GM18907 (cell line): ENCODE data around the gene R3HCC1L.
"Not testable (repeated sequence)": the region's sequence is repeated elsewhere in the genome, so short reads cannot be mapped to it uniquely, and the experiment has no call there.

Source experiments
- ATAC-seq: cut with Tn5 transposase; IDR thresholded peaks from one replicate; pipeline ENCODE4 v1.9.1; 2021; ENCODE audit warnings: mild to moderate bottlenecking, moderate library complexity; ENCODE audit not compliant: unreplicated experiment

Gene R3HCC1L

DNA sequence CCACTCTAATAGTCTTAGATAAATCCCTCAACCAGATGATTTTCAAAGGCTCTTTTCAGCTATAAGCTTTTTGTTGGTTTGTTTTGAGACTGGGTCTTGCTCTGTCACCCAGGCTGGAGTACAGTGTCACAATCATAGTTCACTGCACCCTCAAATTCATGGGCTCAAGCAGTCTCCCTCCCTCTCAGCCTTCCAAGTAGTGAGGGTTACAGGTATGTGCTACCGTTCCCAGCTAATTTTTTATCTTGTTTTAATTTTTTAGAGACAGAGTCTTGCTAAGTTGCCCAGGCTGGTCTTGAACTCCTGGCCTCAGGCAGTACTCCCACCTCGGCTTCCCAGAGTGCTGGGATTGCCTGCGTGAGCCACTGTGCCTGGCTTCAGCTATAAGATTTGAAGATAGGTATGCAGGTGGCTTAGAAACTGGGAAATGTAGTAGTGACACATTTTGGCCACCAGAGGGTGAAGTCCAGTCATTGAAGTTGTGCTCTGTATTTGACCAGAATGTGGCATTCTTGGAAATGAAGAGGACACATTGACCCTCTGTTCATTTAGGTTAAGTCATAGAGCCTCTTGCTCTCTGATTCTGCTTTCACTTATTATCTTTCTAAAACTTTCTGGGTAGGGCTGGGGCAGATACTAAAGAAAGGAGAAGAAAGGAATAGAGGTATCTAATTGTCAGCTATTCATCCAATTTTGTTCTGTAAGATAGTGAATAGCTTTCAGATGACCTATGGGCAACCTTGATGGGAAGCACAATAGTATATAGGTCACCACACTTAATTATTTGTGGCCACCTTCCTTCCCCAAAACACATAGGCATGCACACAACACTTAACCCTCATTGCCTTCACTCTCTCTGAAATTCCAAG lies 36.0 kb downstream of the R3HCC1L start:
- ATAC-seq, result no peak

DNA sequence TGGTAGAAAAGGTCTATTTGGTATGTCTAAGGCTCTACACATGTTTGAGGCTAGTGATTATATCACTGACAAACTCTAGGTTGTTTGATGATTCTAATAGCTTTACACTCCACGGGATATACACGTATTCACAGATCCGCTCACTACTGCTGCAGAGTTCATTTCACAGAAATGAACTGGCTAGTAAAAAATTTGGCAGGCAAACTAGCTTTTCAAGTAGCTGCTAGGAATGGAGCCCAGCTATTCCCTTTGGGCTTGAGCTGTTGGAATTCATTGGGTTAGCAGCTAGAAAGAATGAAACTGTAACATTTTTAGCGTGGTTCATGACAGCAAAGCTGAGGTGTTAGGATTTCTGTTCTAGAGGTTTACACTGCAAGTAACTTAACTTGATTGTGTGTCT lies 37.6 kb downstream of the R3HCC1L start:
- ATAC-seq, result no peak

DNA sequence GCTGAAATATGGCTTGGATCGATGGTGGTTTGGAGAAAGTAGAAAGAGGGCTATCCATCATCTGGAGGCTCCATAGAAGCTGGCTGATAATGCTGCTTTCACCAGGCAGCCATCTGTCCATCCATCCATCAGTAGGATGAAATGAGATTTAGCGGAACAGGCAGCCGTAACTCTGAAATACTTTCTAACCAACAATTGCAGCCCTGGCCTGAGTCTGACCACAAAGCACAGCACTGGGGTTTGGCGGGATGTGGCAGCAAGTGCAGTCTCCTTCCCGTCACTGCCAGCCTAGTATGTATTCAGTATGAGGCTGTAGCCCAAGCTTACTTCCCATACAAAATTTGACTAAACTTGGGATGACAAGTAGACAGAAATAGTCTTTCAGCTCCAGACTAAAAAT lies 38.0 kb downstream of the R3HCC1L start:
- ATAC-seq, result no peak

DNA sequence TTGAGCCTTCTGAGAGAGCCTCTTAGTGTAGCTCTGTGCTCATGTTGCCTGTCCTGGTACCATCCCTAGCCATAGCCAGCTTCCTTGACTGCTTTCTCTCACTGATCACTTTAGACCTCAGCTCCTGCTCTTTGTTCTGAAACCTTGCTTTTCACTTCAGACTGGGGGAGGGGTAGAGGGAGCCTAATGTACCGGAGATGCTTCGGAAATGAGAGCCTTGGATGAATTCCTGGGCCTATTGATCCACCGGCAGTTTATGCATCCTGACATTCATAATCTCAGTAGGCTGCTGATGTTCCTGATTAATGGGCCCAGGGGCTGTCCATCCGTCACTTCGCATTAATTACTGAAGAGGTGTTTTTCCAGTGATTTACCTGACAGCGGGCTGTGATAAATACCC lies 38.8 kb downstream of the R3HCC1L start:
- ATAC-seq, result no peak

DNA sequence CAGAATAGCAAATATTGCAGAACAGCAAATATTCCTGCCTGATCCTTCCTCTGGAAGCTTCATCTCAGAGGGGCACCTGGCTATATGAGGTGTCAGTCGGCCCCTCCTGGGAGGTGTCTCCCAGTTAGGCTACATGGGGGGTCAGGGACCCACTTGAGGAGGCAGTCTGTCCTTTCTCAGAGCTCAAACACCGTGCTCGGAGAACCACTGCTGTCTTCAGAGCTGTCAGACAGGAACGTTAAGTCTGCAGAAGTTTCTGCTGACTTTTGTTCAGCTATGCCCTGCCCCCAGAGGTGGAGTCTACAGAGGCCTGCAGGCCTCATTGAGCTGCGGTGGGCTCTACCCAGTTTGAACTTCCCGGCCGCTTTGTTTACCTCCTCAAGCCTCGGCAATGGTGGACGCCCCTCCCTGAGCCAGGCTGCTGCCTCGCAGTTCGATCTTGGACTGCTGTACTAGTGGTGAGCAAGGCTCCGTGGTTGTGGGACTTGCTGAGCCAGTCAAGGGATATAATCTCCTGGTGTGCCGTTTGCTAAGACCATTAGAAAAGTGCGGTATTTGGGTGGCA lies 48.0 kb downstream of the R3HCC1L start:
- ATAC-seq, result not testable (repeated sequence)

DNA sequence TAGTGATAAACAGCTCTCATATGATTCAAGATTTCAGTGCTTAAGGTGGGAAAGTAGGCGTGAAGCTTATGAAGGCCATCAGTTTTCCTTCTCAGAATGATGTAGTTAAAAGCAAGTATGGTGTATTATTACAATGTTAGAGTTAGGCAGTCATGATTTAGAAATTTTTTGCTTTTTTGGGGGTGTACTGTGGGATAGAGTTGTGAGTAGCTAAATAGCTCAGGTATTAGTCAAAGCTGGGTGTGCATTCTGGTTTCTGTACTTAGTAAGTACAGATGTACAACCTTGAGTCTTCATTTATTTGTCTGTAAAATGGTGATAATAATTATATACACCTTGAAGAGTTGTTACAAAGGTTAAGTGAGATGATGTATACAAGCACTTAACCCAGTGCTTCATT lies 52.2 kb downstream of the R3HCC1L start:
- no peak for ATAC-seq

DNA sequence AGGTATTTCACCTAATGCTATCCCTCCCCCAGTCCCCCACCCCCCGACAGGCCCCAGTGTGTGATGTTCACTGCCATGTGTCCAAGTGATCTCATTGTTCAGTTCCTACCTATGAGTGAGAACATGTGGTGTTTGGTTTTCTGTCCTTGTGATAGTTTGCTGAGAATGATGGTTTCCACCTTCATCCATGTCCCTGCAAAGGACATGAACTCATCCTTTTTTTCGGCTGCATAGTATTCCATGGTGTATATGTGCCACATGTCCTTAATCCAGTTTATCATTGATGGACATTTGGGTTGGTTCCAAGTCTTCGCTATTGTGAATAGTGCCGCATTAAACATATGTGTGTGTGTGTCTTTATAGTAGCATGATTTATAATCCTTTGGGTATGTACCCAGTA lies 56.3 kb downstream of the R3HCC1L start:
- ATAC-seq, result not testable (repeated sequence)

DNA sequence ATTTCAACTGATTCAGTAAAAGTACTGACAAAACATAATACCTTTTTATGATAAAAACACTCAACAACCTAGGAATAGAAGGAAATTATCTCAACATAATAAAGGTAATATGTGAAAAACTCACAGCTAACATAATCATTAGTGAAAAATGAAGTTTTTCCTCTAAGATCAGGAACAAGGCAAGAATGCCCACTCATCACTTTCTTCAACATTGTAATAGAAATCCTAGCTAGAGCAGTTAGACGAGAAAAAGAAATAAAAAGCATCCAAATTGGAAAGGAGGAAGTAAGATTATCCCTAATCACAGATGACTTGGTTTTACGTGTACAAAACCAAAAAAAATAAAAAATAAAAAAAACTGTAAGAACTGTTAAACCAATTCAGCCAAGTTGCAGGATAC lies 58.6 kb downstream of the R3HCC1L start:
- ATAC-seq, result no peak

DNA sequence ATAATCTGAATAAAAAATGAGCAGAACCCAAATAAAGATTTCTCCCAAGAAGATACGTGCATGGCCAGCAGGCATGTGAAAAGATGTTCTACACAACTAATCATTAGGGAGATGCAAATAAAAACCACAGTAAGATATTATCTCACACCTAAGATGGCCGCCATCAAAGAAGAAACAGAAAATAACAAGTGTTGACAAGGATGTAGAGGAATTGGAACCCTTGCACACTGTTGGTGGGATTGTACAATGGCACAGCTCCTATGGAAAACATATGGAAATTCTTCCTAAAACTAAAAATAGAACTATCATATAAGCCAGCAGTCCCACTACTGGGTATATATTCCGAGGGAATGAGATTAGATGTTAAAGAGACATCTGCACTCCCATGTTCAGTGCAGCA lies 60.2 kb downstream of the R3HCC1L start:
- ATAC-seq, result no peak

DNA sequence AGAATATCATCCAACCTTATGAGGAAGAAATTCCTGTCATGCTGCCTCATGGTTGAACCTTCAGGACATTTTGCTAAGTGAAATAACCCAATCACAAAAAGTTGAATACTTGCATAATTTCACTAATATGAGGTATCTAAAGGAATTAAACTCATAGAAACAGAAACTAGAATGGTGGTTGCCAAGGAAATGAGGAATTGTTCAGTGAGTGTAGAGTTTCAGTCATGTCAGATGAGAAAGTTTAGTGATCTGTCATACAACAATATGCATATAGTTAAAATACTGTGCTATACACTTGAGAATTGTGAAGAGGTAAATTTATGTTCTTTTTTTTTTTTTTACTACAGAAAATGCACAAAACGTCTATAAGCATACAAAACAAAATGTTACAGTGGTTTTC lies 60.7 kb downstream of the R3HCC1L start:
- ATAC-seq, result no peak

DNA sequence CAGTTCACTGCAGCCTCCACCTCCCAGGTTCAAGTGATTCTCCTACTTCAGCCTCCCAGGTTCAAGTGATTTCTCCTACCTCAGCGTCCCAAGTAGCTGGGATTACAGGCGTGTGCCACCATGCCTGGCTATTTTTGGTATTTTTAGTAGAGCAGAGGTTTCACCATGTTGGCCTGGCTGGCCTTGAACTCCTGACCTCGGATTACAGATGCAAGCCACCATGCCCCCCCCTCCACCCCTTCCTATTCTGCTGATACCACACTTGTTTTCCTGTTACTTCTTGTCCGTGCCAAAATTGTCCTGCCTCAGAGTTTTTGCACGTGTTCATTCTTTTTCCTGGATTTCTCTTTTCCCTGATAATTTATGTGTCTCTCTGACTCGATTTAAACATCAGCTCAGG lies 62.5 kb downstream of the R3HCC1L start:
- no peak for ATAC-seq

DNA sequence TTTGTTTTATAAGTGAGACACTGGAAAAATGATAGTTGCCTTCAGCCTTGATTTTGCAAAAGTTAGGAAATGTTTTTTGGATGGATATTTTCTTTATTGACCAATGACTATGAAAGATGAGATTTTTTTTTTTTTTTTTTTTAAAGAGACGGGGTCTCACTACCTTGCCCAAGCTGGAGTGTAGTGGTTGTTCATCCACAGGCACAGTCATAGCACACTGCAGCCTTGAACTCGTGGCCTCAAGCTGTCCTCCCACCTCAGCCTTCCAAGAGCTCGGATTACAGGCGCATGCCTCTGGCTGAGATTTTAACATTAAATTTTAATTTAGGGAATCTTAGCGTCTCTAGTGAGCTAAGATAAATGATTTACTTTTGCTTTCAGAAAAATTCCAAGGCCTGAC lies 67.3 kb downstream of the R3HCC1L start:
- ATAC-seq, result no peak

DNA sequence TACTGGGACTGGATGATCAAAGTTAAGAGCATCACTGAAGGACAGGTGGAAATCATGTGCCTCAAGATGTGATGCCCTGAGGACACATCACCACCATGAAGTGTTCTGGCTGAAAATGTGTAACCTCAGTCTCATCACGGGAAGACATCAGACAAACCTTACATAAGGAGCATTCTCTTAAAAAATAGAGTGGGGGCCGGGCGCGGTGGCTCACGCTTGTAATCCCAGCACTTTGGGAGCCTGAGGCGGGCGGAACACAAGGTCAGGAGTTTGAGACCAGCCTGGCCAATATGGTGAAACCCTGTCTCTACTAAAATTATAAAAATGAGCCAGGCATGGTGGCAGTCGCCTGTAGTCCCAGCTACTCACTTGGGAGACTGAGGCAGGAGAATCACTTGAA lies 67.9 kb downstream of the R3HCC1L start:
- ATAC-seq, result no peak

DNA sequence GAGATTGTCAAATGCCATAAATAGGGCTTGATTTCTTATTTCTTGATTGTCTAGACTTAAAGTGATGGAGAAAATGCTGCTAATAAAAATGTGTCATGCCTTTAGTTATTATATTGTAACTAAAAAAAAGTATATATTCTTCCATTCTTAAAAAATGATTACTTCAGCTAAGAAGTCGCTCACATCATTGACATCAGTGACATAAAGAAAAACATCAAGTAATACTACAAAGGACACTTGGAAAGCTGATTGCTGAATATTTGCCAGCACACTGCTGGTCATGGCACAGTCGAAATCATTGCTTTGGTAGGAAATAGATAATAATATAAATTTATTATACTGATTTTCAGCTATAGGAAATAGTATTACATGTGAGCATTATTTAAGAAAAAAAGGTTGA lies 70.9 kb downstream of the R3HCC1L start:
- no peak for ATAC-seq

DNA sequence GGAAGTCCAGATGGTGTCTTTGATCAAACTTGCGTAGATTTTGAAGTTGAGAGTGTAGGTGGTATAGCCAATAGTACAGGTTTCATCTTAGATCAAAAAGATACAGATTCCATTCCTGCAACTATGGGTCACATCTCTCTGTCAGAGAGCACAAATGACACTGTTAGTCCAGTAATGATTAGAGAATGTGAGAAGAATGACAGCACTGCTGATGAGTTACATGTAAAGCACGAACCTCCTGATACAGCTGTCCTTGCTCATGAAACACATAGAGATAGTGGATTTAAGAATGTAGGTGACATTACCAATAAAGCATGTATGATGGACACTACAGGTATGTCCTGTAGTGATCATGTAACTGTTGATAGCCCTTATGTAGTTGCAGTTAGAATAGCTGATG lies 74.5 kb downstream of the R3HCC1L start:
- ATAC-seq, result no peak

DNA sequence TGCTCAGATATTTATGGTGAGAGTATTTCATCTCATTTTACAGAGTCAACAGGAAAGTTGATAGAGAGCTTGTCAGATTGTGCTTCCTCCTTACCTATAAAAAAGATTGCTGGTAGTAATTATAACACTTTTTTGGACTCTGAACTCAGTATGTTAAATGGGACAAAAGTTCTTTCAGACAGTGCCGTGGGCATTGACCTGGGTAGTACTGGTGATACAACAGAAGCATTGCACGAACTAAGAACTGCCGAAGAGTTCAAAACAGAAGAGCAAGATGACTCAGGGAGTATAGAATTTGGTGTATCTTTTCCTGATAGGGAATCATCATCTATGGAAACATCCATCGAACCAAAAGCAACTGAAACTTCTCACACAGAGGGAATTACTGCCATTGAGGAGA lies 75.0 kb downstream of the R3HCC1L start:
- no peak for ATAC-seq

DNA sequence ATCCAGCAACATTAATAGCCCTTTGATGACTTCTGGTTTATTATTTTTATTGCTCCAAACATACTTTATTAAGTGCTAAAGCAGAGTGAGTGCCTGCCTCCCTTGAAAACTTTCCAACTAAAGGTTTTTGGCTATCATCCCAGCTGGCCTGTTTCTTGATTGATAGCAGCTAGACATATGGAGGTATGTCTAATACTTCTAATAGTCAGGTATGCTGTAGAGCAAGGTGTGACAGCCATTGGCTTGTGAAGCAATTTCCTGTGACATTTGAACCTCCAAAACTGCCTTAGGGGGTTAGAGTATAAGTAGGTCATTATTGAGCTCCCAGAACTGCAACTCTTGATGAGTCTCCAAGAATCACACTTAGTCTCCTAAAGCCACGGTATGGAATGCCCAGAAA lies 77.7 kb downstream of the R3HCC1L start:
- ATAC-seq, result no peak

DNA sequence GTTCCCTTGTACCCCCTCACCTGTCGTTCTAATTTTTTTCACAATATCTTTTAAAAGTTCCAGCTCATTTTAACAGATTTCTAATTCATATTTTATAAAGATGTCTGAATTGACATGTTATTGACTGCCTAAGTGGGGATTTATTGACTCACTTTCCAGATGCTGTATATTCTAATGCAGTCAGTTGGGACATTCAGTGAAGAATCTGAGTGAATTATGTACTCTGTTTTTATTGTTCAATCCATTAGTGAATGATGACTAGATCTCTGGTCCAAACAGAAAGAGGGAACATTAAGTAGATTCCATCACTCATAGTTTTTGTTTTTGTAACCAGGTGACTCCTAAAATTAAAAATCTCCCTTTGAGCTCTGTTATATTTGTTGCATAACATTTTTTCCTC lies 79.3 kb downstream of the R3HCC1L start:
- ATAC-seq, result no peak

DNA sequence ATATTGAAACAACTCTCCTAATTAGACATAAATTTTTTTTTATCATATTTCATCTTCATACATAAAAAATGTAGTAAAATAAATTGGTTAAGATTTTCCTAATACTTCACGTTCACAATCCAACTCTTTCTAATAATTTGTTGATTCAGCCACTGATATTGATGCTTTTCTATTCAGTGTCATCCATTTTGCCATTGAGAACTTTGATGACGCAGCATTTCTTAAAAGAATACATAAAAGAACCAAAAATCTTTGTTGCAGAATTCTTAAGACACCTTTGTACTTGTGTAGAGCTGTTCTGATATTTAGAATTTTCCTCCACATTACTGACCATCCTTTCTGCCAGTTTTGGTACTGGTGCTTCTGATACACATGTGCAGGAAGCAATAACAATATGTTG lies 80.9 kb downstream of the R3HCC1L start:
- no peak for ATAC-seq

DNA sequence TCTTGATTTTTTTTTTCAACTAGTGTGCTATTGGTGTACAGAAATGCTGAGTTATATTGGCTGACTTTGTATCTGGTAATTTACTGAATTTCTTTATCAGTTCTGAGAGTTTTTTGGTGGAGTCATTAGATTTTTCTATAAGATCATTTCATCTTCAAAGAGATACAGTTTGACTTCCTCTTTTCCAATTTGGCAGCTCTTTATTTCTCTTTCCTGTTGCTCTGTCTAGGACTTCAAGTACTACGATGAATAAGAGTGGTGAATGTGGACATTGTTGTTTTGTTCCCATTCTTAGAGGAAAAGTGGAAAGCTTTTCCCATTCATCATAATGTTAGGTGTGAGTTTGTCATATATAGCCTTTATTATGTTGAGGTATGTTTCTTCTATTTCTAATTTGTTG lies 83.3 kb downstream of the R3HCC1L start:
- no peak for ATAC-seq

DNA sequence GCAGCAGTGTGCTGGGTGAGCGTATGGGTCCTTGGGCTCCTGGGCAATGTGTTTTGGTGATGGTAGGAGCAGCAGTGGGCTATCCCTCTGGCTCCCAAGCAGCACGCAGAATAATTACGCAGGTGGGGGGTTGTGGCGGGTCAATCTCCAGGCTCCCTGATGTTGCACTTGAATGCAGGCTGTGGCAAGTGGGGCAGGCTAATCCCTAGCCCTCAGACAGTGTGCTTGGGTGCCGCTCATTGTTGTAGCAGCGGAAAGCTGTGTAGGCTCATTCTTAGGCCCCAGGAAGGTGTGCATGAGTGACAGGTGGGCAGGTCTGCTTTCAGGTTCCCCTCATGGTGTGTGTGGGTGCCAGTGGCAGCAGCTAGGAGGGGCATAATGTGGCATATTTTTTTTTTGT lies 89.4 kb downstream of the R3HCC1L start:
- no peak for ATAC-seq

DNA sequence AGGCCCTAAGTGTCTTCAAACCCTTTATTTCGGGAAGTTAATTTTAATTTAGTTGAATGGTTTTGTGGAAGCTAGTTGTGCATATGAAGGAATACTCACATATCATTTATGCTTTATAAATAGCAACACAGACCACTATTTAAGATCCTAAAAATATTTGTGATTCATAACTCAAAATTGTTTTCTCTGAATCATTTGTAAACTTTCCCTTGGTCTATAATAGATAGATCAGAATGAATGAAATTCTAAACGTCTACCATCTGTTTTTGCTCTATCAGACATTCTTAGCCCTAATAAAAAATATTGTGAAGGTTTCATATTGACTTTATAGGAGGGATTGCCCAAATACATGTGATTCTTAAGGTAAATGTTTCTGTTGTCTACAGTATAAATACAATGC lies 90.1 kb downstream of the R3HCC1L start:
- no peak for ATAC-seq

DNA sequence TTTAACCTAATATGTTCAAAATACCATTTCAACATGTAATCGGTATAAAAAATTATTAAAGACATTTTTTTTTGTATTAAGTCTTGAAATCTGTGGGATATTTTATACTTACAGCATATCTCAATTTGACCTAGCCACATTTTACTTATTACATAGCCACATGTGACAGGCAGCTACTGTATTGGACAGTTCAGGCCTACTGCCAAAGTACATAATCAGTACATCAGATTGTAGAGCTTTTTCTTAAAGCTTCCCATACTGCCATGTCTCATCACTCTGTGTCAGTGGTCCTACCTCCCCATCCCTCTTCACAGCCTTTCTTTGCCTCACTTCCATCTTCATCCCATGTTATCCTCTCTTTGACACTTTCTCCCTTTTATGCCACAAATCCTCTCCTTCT lies 90.5 kb downstream of the R3HCC1L start:
- no peak for ATAC-seq
